GM21526 (cell line): ENCODE data around the gene RIMBP2.
"Not testable (repeated sequence)": the region's sequence is repeated elsewhere in the genome, so short reads cannot be mapped to it uniquely, and the experiment has no call there.

Experiments used
- ATAC-seq: cut with Tn5 transposase; IDR thresholded peaks from one replicate; pipeline ENCODE4 v1.9.1; 2021; ENCODE audit warnings: moderate library complexity; ENCODE audit not compliant: unreplicated experiment, low FRiP score

The RIMBP2 gene

GRCh38 chr12:130708648-130709047 lies 7.5 kb downstream of the RIMBP2 start:
- no peak for ATAC-seq

GRCh38 chr12:130707571-130707891 lies 8.6 kb downstream of the RIMBP2 start:
- no peak for ATAC-seq

- ATAC-seq = no peak
Observed at GRCh38 chr12:130706885-130707570, 9.1 kb downstream of the RIMBP2 start.

- no peak for ATAC-seq
Observed at GRCh38 chr12:130706311-130706710, 9.8 kb downstream of the RIMBP2 start.

GRCh38 chr12:130705178-130705822 lies 10.8 kb downstream of the RIMBP2 start:
- no peak for ATAC-seq

- no peak for ATAC-seq
Observed at GRCh38 chr12:130704606-130705005, 11.5 kb downstream of the RIMBP2 start.

GRCh38 chr12:130703733-130704375 lies 12.2 kb downstream of the RIMBP2 start:
- ATAC-seq = no peak

GRCh38 chr12:130702966-130703732 lies 12.9 kb downstream of the RIMBP2 start:
- ATAC-seq = no peak

GRCh38 chr12:130701402-130701744 lies 14.7 kb downstream of the RIMBP2 start:
- no peak for ATAC-seq

- ATAC-seq = no peak
Observed at GRCh38 chr12:130700492-130701401, 15.4 kb downstream of the RIMBP2 start.

GRCh38 chr12:130698106-130698505 lies 18.0 kb downstream of the RIMBP2 start:
- no peak for ATAC-seq

GRCh38 chr12:130696379-130697100 lies 19.6 kb downstream of the RIMBP2 start:
- no peak for ATAC-seq

GRCh38 chr12:130695061-130695460 lies 21.0 kb downstream of the RIMBP2 start:
- no peak for ATAC-seq

- ATAC-seq = no peak
Observed at GRCh38 chr12:130689408-130690405, 26.4 kb downstream of the RIMBP2 start.

- not testable (repeated sequence) for ATAC-seq
Observed at GRCh38 chr12:130688999-130689398, 27.1 kb downstream of the RIMBP2 start.

GRCh38 chr12:130687796-130688778 lies 28.0 kb downstream of the RIMBP2 start:
- no peak for ATAC-seq

GRCh38 chr12:130687190-130687589 lies 28.9 kb downstream of the RIMBP2 start:
- ATAC-seq = no peak
